H54 (cell line): ENCODE results near the gene KLC1.

Source experiments
- DNase-seq: peaks from one replicate; pipeline ENCODE4 v3.0.0; 2011; ENCODE audit warnings: low spot score, mixed read lengths; ENCODE audit not compliant: insufficient read length
- FAIRE-seq: peaks from 3 replicates; lab custom pipeline; 2011; peaks lifted over from hg19 to GRCh38; lab: Jason Lieb, UNC
- POLR2A ChIP-seq: IDR thresholded peaks from 2 replicates; pipeline ENCODE4 v1.6.1; 2011; ENCODE audit warnings: low read depth, mild to moderate bottlenecking, low read length

KLC1 gene

DNA sequence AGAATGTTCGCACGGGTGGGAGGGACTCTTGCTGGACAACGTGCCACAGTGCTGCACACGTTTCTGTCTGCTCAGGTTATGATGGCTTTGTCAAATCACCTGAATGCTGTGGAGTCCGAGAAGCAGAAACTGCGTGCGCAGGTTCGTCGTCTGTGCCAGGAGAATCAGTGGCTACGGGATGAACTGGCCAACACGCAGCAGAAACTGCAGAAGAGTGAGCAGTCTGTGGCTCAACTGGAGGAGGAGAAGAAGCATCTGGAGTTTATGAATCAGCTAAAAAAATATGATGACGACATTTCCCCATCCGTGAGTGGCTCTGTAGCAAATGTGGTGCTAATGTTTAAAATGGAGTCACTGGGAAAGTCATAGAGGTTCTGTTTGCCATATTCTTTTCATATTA is 28.5 kb downstream of the KLC1 start:
- FAIRE-seq: no peak
- no peak for TF ChIP-seq POLR2A

DNA sequence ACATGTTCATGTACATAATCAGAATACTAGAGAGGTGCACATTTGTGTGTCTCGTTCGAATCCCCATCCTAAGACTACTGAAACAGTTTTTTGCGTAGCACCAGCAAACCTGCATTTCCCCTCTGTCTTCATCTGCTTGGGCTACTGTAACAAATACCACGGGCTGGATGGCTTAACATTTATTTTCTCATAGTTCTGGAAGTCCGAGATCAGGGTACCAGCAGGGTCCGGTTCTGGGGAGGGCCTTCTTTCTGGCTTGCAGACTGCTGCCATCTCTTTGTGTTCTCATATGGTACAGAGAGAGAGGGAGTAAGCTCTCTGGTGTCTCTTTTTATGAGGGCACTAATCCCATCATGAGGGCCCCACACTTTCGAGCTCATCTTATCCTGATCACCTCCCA is 30.6 kb downstream of the KLC1 start:
- TF ChIP-seq POLR2A: no peak
- FAIRE-seq (no peak), DNase-seq (no peak)

More for the DNA sequence above, 28.5 kb downstream of the KLC1 start:
- DNase-seq: no peak

DNA sequence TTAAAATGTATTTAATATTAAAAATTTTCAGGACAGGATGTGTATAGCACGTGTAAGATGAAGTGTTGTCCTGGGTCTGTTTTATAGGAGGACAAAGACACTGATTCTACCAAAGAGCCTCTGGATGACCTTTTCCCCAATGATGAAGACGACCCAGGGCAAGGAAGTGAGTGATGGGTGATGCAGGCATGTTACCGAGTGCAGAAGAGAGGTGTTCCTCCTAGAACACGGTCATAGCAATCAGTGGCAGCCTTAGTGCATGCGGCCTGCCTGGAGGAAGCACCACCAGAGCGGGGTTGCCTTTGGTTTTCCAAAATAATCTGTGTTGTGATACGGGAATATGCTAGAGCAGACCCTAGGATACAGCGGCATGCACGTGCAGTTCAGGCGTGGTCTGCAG is 33.0 kb downstream of the KLC1 start:
- FAIRE-seq (no peak), DNase-seq (no peak)
- no peak for TF ChIP-seq POLR2A

DNA sequence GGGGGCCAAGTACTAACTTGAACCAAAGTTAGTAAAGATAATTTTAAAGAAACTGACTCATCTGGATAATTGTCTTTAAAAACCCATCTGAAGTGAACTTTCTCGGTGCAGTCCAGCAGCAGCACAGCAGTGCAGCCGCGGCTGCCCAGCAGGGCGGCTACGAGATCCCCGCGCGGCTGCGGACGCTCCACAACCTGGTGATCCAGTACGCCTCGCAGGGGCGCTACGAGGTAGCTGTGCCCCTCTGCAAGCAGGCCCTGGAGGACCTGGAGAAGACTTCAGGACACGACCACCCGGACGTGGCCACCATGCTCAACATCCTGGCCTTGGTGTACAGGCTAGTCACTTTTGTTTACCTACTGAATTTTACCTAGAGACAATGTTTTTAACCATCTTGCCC is 33.6 kb downstream of the KLC1 start:
- no peak for FAIRE-seq
- no peak for TF ChIP-seq POLR2A
- no peak for DNase-seq

DNA sequence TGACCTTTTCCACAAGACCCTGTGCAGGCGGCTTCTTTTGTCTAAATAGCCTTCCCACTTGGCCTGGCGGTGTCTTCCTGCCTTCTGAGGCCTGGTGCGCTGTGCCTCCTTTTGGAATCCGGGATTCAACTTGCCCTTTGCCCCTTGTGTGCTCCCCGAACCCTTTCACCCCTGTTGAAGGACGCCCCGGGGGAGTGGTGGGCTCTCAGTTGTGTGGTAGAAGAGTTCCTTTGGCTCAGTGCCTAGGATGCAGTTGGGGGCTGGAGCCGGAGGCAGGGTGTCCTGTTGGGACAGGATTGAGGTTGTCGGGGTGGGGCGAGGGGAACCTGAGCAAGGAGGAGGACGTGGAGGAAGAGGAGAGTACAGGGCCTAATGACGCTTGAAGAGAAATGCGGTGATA is 34.5 kb downstream of the KLC1 start:
- no peak for DNase-seq
- no peak for FAIRE-seq
- TF ChIP-seq POLR2A: no peak

DNA sequence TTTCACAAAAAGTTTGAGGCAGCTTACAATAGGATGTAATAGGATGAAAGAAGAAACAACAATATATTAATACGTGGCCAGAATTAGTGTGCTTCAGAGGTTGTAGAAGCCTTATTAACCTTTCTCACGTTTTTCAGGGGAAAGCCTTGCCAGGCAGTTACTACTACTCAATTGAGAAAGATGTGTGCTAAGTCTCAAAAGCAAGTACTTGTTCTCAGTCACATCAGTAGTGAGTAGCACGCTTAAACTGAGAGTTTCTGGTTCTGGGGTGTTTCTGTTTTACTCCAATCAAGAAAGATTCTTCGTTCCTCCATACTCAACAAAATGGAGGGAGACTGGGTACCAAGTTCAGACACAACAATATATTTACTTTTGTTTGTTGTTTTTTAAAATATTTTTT is 38.7 kb downstream of the KLC1 start:
- no peak for FAIRE-seq
- DNase-seq: no peak
- TF ChIP-seq POLR2A: no peak

DNA sequence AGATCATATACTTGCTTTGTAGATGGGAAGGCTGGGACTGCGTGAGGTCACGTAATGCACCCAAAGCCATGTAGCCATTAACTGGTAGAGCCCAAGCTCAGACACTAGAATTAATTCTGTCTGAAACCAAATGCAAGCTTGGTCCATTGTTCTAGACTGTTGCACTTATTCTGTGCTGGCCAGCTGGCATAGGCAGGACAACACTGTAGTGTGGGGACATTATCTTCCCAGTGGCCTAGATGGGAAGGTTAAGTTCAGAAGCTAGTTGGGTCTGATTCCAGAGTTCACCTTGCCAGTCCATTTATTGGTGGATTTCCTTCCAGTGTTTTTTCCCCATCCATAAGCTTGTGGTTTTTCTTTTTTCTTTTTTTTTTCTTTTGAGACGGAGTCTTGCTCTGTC is 39.1 kb downstream of the KLC1 start:
- DNase-seq: no peak
- no peak for FAIRE-seq

DNA sequence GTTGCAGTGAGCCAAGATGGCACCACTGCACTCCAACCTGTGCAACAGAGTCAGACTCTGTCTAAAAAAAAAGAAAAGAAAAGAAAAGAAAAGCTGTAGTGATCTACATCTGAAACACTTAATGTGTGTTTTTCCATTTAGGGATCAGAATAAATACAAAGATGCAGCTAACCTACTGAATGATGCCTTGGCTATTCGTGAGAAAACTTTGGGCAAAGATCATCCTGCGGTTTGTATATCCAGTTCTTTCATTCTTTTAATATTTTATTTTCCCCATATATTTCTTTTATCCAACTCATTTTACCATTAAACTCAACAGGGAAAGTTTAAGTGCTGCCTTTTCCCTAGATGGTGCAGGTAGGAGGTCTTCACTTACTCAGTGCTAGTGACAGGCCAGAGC is 40.4 kb downstream of the KLC1 start:
- FAIRE-seq (no peak), DNase-seq (no peak)
- no peak for TF ChIP-seq POLR2A

More for the DNA sequence above, 39.1 kb downstream of the KLC1 start:
- TF ChIP-seq POLR2A: no peak

DNA sequence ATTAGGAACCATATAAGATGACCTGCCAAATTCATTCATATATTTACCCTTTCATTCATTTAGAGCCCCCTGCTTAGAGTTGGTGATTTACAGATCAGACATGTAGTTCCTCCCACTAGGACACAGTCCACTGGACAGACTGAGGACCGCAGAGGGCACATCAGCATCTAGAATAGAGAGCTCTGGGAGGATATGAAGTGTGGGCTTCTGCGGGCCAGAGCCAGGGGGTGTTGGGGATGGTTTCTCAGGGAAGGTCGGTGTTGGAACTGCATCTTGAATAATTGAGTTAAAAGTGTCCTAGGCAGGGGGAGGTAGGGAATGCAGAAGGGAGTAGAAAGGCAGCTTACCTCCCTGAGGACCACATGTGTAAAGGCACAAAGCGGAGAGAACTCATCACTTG is 42.9 kb downstream of the KLC1 start:
- FAIRE-seq (no peak), DNase-seq (no peak)
- no peak for TF ChIP-seq POLR2A

DNA sequence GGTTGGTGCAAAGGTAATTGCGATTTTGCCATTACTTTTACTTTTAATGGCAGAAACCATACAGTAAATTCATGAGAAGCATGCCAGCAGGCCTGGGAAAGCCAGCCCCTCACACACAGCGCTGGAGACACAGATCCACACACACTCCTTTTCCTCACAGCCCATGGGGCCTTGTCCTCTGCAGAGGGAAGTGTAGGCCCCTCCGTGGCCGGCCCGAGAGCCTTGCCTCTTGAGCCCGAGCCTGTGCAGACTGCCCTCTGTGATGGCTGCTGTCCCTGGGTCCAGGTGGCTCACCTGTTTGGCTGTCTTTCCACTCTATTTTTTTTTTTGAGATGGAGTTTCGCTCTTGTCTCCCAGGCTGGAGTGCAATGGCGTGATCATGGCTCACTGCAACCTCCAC is 46.9 kb downstream of the KLC1 start:
- FAIRE-seq: no peak
- TF ChIP-seq POLR2A: no peak

DNA sequence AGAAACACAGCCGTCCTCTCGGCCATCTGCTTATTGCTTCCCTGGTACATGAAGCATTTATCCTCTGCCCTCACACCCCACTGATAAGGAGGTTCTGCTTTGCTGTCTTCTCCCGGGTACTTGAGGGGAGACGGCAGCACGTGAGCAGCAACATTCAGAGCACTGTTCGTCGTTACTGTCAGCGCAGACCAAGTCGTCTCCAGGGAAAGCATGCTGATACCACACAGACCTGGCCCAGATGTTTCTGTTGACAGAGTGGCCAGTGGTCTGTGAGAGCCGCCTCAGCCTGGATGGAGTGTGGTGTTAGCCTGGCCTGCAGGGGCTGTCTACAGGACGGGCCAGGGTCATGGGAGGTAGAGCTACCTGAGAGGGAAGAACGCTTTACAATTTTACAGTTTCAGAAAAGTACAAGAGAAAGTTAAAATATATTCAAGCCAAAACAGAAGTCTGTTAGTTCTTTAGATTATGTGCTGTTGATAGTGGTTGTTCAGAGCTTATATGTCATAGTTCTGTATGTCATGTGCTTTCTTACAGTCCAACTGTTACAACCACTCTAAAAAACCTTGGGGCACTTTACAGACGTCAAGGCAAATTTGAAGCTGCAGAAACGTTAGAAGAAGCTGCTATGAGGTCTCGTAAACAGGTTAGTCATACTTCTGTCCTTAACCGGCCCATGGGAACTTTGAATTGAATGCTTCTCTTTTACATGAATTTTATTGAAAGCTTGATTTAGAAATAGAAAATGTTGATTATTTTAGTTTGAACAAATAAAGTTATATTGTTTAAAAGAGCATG is 48.1 kb downstream of the KLC1 start:
- TF ChIP-seq POLR2A: no peak
- no peak for DNase-seq
- FAIRE-seq: no peak

More for the DNA sequence above, 46.9 kb downstream of the KLC1 start:
- DNase-seq: no peak

DNA sequence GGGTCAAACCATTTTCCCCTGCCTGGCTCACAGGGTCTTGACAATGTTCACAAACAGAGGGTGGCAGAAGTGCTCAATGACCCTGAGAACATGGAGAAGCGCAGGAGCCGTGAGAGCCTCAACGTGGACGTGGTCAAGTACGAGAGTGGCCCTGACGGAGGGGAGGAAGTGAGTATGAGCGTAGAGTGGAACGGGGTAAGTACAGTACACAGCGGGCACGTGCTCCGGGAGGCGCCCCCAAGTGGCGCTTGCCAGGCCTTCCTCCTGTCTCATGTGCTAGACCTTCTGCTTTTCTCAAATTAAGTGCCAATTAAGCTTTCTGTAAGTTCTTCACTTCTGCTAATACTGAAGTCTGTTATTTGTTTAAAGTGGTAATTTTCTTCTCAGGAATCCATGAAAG is 50.3 kb downstream of the KLC1 start:
- DNase-seq (no peak), FAIRE-seq (no peak)
- TF ChIP-seq POLR2A: no peak

DNA sequence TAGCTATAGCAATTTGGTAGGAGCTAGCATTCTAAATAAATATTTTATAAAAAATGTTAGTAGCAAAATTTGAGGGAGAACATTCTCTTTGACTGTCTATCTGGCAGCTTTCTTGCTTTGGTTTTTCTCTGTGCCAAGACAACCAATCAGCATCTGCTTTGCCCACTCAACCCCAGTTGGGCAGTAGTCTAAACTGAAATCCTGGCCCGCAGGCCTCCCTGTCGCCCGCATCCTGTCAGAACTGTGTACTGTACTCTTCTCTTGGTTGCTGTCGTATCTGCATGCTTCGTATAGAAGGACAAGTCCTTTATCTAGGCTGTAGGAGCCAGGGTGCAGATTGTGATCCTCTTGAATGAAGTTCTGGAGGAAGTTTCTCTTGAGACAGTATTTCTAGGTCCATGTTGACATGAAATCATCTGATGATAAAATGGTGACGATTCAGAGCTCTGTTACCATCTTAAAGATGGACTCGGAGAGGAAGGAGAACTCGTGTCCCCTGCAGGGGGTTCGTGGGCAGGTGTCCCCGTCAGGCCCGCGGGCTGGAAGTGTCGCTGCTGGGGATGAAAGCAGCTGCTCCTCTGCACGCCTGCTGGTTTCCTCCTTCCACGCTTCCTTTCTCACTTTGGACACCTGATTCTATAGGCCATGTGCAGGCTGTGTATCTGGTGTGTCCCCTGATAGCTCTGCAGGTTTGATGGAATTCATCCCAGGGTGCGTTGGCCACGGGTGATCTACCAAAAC is 51.6 kb downstream of the KLC1 start:
- DNase-seq (no peak), FAIRE-seq (no peak)
- TF ChIP-seq POLR2A: no peak

DNA sequence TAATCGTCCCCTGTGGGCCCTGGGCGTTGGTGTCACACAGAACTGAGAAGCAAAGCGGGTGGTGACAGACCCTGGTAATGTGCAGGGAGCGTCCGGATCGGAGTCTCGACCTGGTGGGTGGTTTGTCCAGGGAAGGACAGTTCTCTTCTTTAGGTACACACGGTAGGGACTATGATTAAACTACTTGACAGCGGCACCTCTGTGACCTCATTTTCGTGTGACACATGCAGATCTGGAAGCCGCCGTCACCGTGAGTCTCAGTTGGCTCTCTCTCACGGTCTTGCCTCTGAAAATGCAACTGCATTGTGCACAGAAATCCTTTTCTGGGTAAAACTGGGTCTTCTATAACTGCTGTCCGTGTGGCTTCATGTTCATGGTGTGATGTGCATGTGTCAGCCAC is 54.1 kb downstream of the KLC1 start:
- DNase-seq: no peak
- FAIRE-seq: no peak

DNA sequence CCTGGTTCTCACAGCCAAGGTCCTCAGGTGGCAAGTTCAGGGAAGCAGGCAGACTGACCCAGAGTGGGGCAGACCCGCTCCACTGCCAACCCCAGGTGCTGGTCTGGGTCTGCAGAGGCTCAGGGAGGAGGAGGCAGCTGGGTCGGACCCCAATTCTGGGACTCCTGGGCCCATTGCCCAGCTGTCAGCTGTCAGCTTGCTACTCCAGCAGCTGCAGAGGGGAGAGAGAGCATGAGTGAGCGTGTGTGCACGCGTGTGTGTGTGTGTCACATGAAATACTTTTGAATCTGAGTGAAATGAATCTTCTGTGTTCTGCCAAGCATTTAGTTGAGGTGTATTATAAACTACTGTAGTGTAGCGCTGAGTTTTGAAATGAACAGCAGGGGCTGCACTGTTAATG is 55.5 kb downstream of the KLC1 start:
- DNase-seq: no peak
- no peak for TF ChIP-seq POLR2A
- no peak for FAIRE-seq

More for the DNA sequence above, 54.1 kb downstream of the KLC1 start:
- TF ChIP-seq POLR2A: no peak
